Measurements from ENCODE around the gene BCR. TPM values are rescaled to one million over a fixed set of nuclear protein-coding genes. Genes with fewer than 3 reads are reported as not detected.

The BCR gene
- total and polyA plus RNA-seq, 2 of the 8 experiments (the other 6 are each of a cell fraction or from before 2014, with no cell fraction given): 66.7 to 130 TPM

GRCh38 chr22:23245045-23245798 is 64.9 kb downstream of the BCR start (continued):
- TF ChIP-seq USF2 (IDR thresholded peaks at IDR 0.05; ENCODE audit: low read length): no peak
- TF ChIP-seq GABPA (IDR thresholded peaks at IDR 0.05; ENCODE audit: borderline replicate concordance, insufficient read depth, low read length): no peak
- no peak for TF ChIP-seq JUND (IDR thresholded peaks at IDR 0.05; ENCODE audit: low read length)

Data from H1 (cell line).